Liver (tissue), 10 donors: ENCODE data around the gene GRK7. TPM values are rescaled to one million over a fixed set of nuclear protein-coding genes. Genes with fewer than 3 reads are reported as not detected.

Experiments
- DNase-seq: peaks from one replicate; pipeline ENCODE4 v3.0.0-alpha.2; 2017; ENCODE audit warnings: low spot score
- H3K27ac ChIP-seq, 2 donors: one replicate each; pipeline ENCODE4 v1.7.0; 2013; ENCODE audit warnings: inconsistent platforms in 2 of 2, low read length in 2 of 2, control low read depth in 1 of 2, low read depth in 1 of 2, mild to moderate bottlenecking in 1 of 2
- H3K27me3 ChIP-seq, 4 donors: one replicate each; pipeline versions ENCODE4 v1.6.1 to v1.7.0; 2013; ENCODE audit warnings: low read length in 3 of 4, inconsistent platforms in 1 of 4, mild to moderate bottlenecking in 1 of 4, moderate library complexity in 1 of 4; ENCODE audit not compliant: control insufficient read depth in 4 of 4, insufficient read depth in 4 of 4
- H3K36me3 ChIP-seq, 4 donors: one replicate each; pipeline versions ENCODE4 v1.6.1 to v1.7.0; 2013; ENCODE audit warnings: low read length in 3 of 4, mild to moderate bottlenecking in 3 of 4, low read depth in 1 of 4, moderate library complexity in 1 of 4; ENCODE audit not compliant: control insufficient read depth in 4 of 4, insufficient read depth in 3 of 4
- H3K4me1 ChIP-seq, 4 donors: one replicate each; pipeline versions ENCODE4 v1.6.1 to v1.7.0; 2013; ENCODE audit warnings: low read length in 3 of 4, mild to moderate bottlenecking in 3 of 4, moderate library complexity in 1 of 4; ENCODE audit not compliant: control insufficient read depth in 4 of 4, insufficient read depth in 4 of 4
- H3K4me3 ChIP-seq, 3 donors: one replicate each; pipeline versions ENCODE4 v1.6.1 to v1.7.0; 2013; ENCODE audit warnings: low read length in 3 of 3, control low read depth in 1 of 3, low read depth in 1 of 3, mild to moderate bottlenecking in 1 of 3
- H3K9ac ChIP-seq, 2 donors: one replicate each; pipeline ENCODE4 v1.7.0; 2013; ENCODE audit warnings: low read length in 2 of 2, mild to moderate bottlenecking in 2 of 2, moderate library complexity in 2 of 2, control low read depth in 1 of 2, low read depth in 1 of 2
- H3K9me3 ChIP-seq, 4 donors: one replicate each; pipeline versions ENCODE4 v1.6.1 to v1.7.0; 2013; ENCODE audit warnings: low read length in 3 of 4; ENCODE audit not compliant: control insufficient read depth in 4 of 4
- EGR1 ChIP-seq, 2 donors: IDR thresholded peaks; 2 replicates each; pipeline ENCODE4 v1.6.1; 2016 to 2018; ENCODE audit warnings: antibody characterized with exemption in 2 of 2, low read depth in 2 of 2
- HNF4A ChIP-seq, 2 donors: conservative IDR thresholded peaks; 2 replicates each; pipeline ENCODE4 v1.6.1; 2016; ENCODE audit warnings: antibody characterized with exemption in 2 of 2, mild to moderate bottlenecking in 2 of 2
- JUND ChIP-seq, 2 donors: IDR thresholded peaks; 2 replicates each; pipeline ENCODE4 v1.6.1; 2016; ENCODE audit warnings: antibody characterized with exemption in 2 of 2
- SP1 ChIP-seq: IDR thresholded peaks from 2 replicates; pipeline ENCODE4 v1.6.1; 2018; ENCODE audit warnings: antibody characterized with exemption, mild to moderate bottlenecking
- TAF1 ChIP-seq: conservative IDR thresholded peaks from 2 replicates; pipeline ENCODE4 v1.6.1; 2016; ENCODE audit warnings: antibody characterized with exemption, mild to moderate bottlenecking
- YY1 ChIP-seq: IDR thresholded peaks from 2 replicates; pipeline ENCODE4 v1.6.1; 2016; ENCODE audit warnings: antibody characterized with exemption, mild to moderate bottlenecking
- WGBS: extraction: QIAGEN DNeasy Blood & Tissue Kit; methylation state at CpG from one replicate; pipeline ENCODE4 v1.1.7; 2013; 5-methylcytosine and 5-hydroxymethylcytosine counted together
- polyA plus RNA-seq, 2 donors: library from polyadenylated mRNA; stranded (reverse) in 1 of 2; unstranded in 1 of 2; fragments of 200-250 nt in 1 of 2; fragments of >200 nt in 1 of 2; fragmentation: Nextera tagmentation in 1 of 2; extraction: Ambion mirVana in 1 of 2; gene quantifications; one replicate each; pipeline versions ENCODE4 v1.2.1 to v1.2.3, GENCODE V29; 2013 to 2015
- small RNA-seq: library from RNA; depleted of rRNA; stranded (forward); fragments of <200 nt; gene quantifications from one replicate; pipeline ENCODE3, GENCODE V24; 2014
- total RNA-seq, 2 donors: library from RNA; depleted of rRNA; stranded (reverse); fragments of >200 nt; gene quantifications; one replicate each; pipeline ENCODE4 v1.2.3, GENCODE V29; 2014
- TF ChIP-seq, protein P1 (sequence below): IDR thresholded peaks from 2 replicates; pipeline ENCODE4 v1.6.1; 2016; ENCODE audit warnings: antibody characterized with exemption
- TF ChIP-seq, protein P2 (sequence below): IDR thresholded peaks from 2 replicates; pipeline ENCODE4 v1.6.1; 2016; ENCODE audit warnings: antibody characterized with exemption, mild to moderate bottlenecking
- TF ChIP-seq, protein P3 (sequence below): IDR thresholded peaks from 2 replicates; pipeline ENCODE4 v1.6.1; 2016; ENCODE audit warnings: antibody characterized with exemption
- TF ChIP-seq, protein P4 (sequence below): fragments of 150-350 bp; IDR thresholded peaks from 2 replicates; pipeline ENCODE4 v1.5.1; 2017; ENCODE audit warnings: improper control_type of control experiment, low read depth, low read length; ENCODE audit not compliant: missing input control
- donor health status: healthy.
- donor health status: healthy.
- donor health status: healthy.
- donor health status: healthy.
- donor health status: healthy.

GRK7 gene
- total and polyA plus RNA-seq, 4 donors: 0.08 TPM; not detected in 3

DNA sequence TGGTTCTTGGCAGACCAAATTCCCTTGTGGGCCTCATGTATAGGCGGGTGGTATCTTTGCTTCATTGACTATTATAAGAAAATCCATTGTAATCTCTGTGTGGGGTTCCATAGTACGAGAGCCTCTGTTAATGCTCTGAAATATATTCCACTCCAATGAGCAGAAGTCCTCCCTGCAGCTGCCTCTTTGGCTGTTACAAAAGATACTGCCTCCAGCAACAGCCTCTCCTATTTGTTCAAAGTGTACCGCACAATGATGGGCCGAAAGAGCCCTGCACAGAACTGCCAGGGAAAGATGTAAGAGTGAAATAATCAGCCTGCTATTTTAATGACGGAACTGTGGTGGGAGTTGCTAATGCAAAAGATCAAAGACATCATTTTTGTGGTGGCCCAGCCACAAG is 48.9 kb downstream of the GRK7 start:
- Histone ChIP-seq H3K4me3 (no peak overlapping the region), H3K4me1 (no peaks in the 10 kb centered on the region), H3K27me3 (no peaks in the 10 kb centered on the region), H3K9ac (no peak overlapping the region), H3K36me3 (no peaks in the 10 kb centered on the region), H3K27ac (no peak overlapping the region), H3K9me3 (peaks cover 0 to 1% (median 0%) of the 10 kb centered on the region in 4 donors)
- TF ChIP-seq, protein P1, sequence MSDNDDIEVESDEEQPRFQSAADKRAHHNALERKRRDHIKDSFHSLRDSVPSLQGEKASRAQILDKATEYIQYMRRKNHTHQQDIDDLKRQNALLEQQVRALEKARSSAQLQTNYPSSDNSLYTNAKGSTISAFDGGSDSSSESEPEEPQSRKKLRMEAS: no peak
- WGBS: 93% methylated on average over 5 of the region's 5 CpGs
- DNase-seq: no peak

DNA sequence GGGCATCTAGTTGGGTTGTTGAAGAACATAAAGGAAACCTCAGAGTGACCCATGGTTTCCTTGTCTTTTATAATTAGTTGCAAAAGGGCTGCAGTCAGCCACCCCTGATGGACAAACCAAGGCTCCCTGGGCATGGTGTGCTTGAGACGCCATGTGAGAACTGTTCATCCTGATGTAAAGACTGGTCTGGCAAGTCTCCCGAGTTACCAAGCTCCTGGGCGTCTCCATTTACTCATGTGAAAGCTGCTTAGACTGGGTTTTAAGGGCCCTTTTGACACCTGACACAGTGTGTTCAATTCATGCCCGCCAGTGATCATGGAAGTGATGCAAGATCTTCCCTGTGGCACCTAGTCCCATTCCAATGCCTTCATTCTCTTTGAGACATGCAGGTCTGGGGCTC is 49.4 kb downstream of the GRK7 start:
- no peaks in the 10 kb centered on the region for H3K27me3 ChIP-seq
- H3K36me3 ChIP-seq: no peaks in the 10 kb centered on the region
- WGBS: 63% methylated on average over 4 of the region's 4 CpGs
- TF ChIP-seq, protein P2, sequence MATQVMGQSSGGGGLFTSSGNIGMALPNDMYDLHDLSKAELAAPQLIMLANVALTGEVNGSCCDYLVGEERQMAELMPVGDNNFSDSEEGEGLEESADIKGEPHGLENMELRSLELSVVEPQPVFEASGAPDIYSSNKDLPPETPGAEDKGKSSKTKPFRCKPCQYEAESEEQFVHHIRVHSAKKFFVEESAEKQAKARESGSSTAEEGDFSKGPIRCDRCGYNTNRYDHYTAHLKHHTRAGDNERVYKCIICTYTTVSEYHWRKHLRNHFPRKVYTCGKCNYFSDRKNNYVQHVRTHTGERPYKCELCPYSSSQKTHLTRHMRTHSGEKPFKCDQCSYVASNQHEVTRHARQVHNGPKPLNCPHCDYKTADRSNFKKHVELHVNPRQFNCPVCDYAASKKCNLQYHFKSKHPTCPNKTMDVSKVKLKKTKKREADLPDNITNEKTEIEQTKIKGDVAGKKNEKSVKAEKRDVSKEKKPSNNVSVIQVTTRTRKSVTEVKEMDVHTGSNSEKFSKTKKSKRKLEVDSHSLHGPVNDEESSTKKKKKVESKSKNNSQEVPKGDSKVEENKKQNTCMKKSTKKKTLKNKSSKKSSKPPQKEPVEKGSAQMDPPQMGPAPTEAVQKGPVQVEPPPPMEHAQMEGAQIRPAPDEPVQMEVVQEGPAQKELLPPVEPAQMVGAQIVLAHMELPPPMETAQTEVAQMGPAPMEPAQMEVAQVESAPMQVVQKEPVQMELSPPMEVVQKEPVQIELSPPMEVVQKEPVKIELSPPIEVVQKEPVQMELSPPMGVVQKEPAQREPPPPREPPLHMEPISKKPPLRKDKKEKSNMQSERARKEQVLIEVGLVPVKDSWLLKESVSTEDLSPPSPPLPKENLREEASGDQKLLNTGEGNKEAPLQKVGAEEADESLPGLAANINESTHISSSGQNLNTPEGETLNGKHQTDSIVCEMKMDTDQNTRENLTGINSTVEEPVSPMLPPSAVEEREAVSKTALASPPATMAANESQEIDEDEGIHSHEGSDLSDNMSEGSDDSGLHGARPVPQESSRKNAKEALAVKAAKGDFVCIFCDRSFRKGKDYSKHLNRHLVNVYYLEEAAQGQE: no peak
- TF ChIP-seq, protein P1: no peak
- no peak for TF ChIP-seq EGR1 (IDR thresholded peaks at IDR 0.05; ENCODE audit: low read depth in 2 of 2)
- no peak for TF ChIP-seq JUND (IDR thresholded peaks at IDR 0.05)
- no peak for TF ChIP-seq SP1
- TF ChIP-seq, protein P3, sequence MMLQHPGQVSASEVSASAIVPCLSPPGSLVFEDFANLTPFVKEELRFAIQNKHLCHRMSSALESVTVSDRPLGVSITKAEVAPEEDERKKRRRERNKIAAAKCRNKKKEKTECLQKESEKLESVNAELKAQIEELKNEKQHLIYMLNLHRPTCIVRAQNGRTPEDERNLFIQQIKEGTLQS: no peak
- TF ChIP-seq, protein P4, sequence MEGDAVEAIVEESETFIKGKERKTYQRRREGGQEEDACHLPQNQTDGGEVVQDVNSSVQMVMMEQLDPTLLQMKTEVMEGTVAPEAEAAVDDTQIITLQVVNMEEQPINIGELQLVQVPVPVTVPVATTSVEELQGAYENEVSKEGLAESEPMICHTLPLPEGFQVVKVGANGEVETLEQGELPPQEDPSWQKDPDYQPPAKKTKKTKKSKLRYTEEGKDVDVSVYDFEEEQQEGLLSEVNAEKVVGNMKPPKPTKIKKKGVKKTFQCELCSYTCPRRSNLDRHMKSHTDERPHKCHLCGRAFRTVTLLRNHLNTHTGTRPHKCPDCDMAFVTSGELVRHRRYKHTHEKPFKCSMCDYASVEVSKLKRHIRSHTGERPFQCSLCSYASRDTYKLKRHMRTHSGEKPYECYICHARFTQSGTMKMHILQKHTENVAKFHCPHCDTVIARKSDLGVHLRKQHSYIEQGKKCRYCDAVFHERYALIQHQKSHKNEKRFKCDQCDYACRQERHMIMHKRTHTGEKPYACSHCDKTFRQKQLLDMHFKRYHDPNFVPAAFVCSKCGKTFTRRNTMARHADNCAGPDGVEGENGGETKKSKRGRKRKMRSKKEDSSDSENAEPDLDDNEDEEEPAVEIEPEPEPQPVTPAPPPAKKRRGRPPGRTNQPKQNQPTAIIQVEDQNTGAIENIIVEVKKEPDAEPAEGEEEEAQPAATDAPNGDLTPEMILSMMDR: no peak
- TF ChIP-seq HNF4A (conservative IDR thresholded peaks at IDR 0.05): no peak
- TF ChIP-seq YY1: no peak
- no peak for TF ChIP-seq TAF1
- no peak overlapping the region for H3K27ac ChIP-seq
- DNase-seq: no peak
- no peaks in the 10 kb centered on the region for H3K4me1 ChIP-seq
- H3K9me3 ChIP-seq: peaks cover 0 to 1% (median 0%) of the 10 kb centered on the region in 4 donors
- H3K9ac ChIP-seq: no peak overlapping the region
- H3K4me3 ChIP-seq: no peak overlapping the region

Small RNAs within 50 kb of the gene (small RNA-seq; reads per million reads assigned to genes)
- not detected for gene AC112771.1

Other genes starting within 250 kb of the GRK7 start
- gene RNF7, start 25.1 kb upstream of the GRK7 start, total RNA-seq: 10 to 100 TPM; 11.7 to 20.7 TPM
- 10 to 100 TPM; 37.2 to 71.6 TPM for gene RNF7, start 25.1 kb upstream of the GRK7 start, polyA plus RNA-seq
- 10 to 100 TPM in 1 of 2 donors, 1 to 10 TPM in 1; 7.4 to 30.2 TPM for gene ATP1B3, start 113.2 kb downstream of the GRK7 start, total RNA-seq
- gene ATP1B3, start 113.2 kb downstream of the GRK7 start, polyA plus RNA-seq: 10 to 100 TPM in 1 of 2 donors, 1 to 10 TPM in 1; 6.8 to 15.1 TPM